GM12878 (cell line): ENCODE measurements around the gene NTN1. TPM values are rescaled to one million over a fixed set of nuclear protein-coding genes. Genes with fewer than 3 reads are reported as not detected.

Experiments used
- ATAC-seq: fragments of 200-7000 bp; cut with Tn5 transposase; 3 replicates; pipeline ENCODE4 v1.9.1; 2020; ENCODE audit warnings: mild to moderate bottlenecking, moderate library complexity
- BruUV-seq: library from RNA; stranded (reverse); fragments of 400-500 nt; replicated peaks from 2 replicates; lab custom pipeline; 2021; lab: Mats Ljungman, UMichigan
- CTCF ChIA-PET: fragments of 300-600 bp; sonication (Branson Sonifier 250); formaldehyde crosslinking; extraction: SDS; loops from one replicate; lab custom pipeline; 2021; ENCODE audit warnings: inconsistent platforms; lab: Yijun Ruan, JAX
- POLR2A ChIA-PET: fragments of 350-600 bp; formaldehyde crosslinking; extraction: SDS; loops from one replicate; lab custom pipeline; 2021; ENCODE audit warnings: inconsistent platforms; lab: Charles Lee
- RAD21 ChIA-PET: fragments of 300-600 bp; sonication (Branson Sonifier 250); formaldehyde crosslinking; loops from one replicate; lab custom pipeline; 2023; ENCODE audit warnings: antibody characterized with exemption; ENCODE audit not compliant: unreplicated experiment; lab: Charles Lee
- SMC1A ChIA-PET: fragments of 300-600 bp; sonication (Branson Sonifier 250); formaldehyde crosslinking; loops from one replicate; lab custom pipeline; 2023; ENCODE audit not compliant: unreplicated experiment, uncharacterized antibody; lab: Charles Lee
- DNase-seq: peaks from one replicate; pipeline ENCODE4 v3.0.0-alpha.2; 2011; ENCODE audit warnings: low read depth, low spot score
- FAIRE-seq: peaks from 3 replicates; lab custom pipeline; 2011; peaks lifted over from hg19 to GRCh38; lab: Jason Lieb, UNC
- H2AFZ ChIP-seq: 2 replicates; pipeline ENCODE4 v1.6.0; 2011; ENCODE audit warnings: low read depth, low read length, control low read depth; ENCODE audit not compliant: control insufficient read depth
- H3K27ac ChIP-seq: 2 replicates; pipeline ENCODE4 v1.5.1; 2011; ENCODE audit warnings: control low read depth; ENCODE audit not compliant: control insufficient read depth, insufficient read depth
- H3K27me3 ChIP-seq, 2 experiments: replicated peaks in 1 of 2; 2 replicates each; pipeline versions ENCODE4 v1.6.0 to v1.6.1; 2011; ENCODE audit warnings: low read length in 1 of 2; ENCODE audit not compliant: control insufficient read depth in 2 of 2, insufficient read depth in 2 of 2
- H3K36me3 ChIP-seq, 2 experiments: 2 replicates each; pipeline ENCODE4 v1.5.1; 2011; ENCODE audit warnings: low read length in 1 of 2; ENCODE audit not compliant: control insufficient read depth in 2 of 2, insufficient read depth in 2 of 2
- H3K4me1 ChIP-seq: 2 replicates; pipeline ENCODE4 v1.6.1; 2011; ENCODE audit warnings: mild to moderate bottlenecking, low read length, moderate library complexity, mixed read lengths; ENCODE audit not compliant: control insufficient read depth, insufficient read depth
- H3K4me2 ChIP-seq: 2 replicates; pipeline ENCODE4 v1.6.0; 2011; ENCODE audit warnings: control low read depth; ENCODE audit not compliant: control insufficient read depth, insufficient read depth
- H3K4me3 ChIP-seq: fragments of 200-600 bp; sonication (generic); 2 replicates; pipeline ENCODE4 v1.5.1; 2016
- H3K79me2 ChIP-seq: 2 replicates; pipeline ENCODE4 v1.6.0; 2011; ENCODE audit warnings: low read length; ENCODE audit not compliant: control insufficient read depth, insufficient read depth
- H3K9ac ChIP-seq: 2 replicates; pipeline ENCODE4 v1.8.0; 2011; ENCODE audit warnings: low read length, control low read depth, mixed read lengths; ENCODE audit not compliant: control insufficient read depth, insufficient read depth
- H3K9me3 ChIP-seq: replicated peaks from 3 replicates; pipeline ENCODE4 v1.5.1; 2011; ENCODE audit warnings: mild to moderate bottlenecking, low read length; ENCODE audit not compliant: control insufficient read depth, insufficient read depth
- H4K20me1 ChIP-seq: 2 replicates; pipeline ENCODE4 v1.6.0; 2011; ENCODE audit not compliant: control insufficient read depth, insufficient read depth
- BCL11A ChIP-seq: IDR thresholded peaks from 2 replicates; pipeline ENCODE4 v1.6.1; 2011; ENCODE audit warnings: low read depth, low read length
- CHD1 ChIP-seq: IDR thresholded peaks from 2 replicates; pipeline ENCODE4 v1.6.1; 2012; ENCODE audit warnings: low read depth, low read length, improper control_type of control experiment
- EZH2 ChIP-seq: IDR thresholded peaks from 2 replicates; pipeline ENCODE4 v1.6.1; 2012; ENCODE audit warnings: low read depth, mild to moderate bottlenecking, control low read depth, inconsistent platforms, low read length, borderline replicate concordance; ENCODE audit not compliant: control insufficient read depth
- GATAD2B ChIP-seq: fragments of 450-650 bp; conservative IDR thresholded peaks from 2 replicates; pipeline ENCODE4 v1.6.1; 2017; ENCODE audit warnings: low read depth, mild to moderate bottlenecking, moderate library complexity
- IKZF2 ChIP-seq, 2 experiments: fragments of 450-650 bp; IDR thresholded peaks; 2 replicates each; pipeline ENCODE4 v1.6.1; 2017; ENCODE audit warnings: mild to moderate bottlenecking in 2 of 2, moderate library complexity in 2 of 2
- KDM1A ChIP-seq: fragments of 200-600 bp; sonication (generic); IDR thresholded peaks from 2 replicates; pipeline ENCODE4 v1.6.1; 2016; ENCODE audit warnings: borderline replicate concordance
- MTA3 ChIP-seq: IDR thresholded peaks from 2 replicates; pipeline ENCODE4 v1.6.1; 2012; ENCODE audit warnings: low read length, inconsistent platforms, borderline replicate concordance
- MYC ChIP-seq: IDR thresholded peaks from 2 replicates; pipeline ENCODE4 v1.6.1; 2011; ENCODE audit warnings: mild to moderate bottlenecking, low read length, moderate library complexity, inconsistent platforms; ENCODE audit not compliant: insufficient read depth, insufficient replicate concordance, insufficient read length, severe bottlenecking
- NKRF ChIP-seq: fragments of 450-650 bp; conservative IDR thresholded peaks from 2 replicates; pipeline ENCODE4 v1.6.1; 2017; ENCODE audit warnings: mild to moderate bottlenecking, moderate library complexity
- NR2C2 ChIP-seq: IDR thresholded peaks from 2 replicates; pipeline ENCODE4 v1.6.1; 2011; ENCODE audit warnings: borderline replicate concordance, low read depth; ENCODE audit not compliant: control insufficient read depth, insufficient read length
- SP1 ChIP-seq: IDR thresholded peaks from one replicate; pipeline ENCODE4 v1.6.1; 2011; ENCODE audit warnings: low read depth, low read length
- SRF ChIP-seq, 2 experiments: IDR thresholded peaks; 2 replicates each; pipeline ENCODE4 v1.6.1; 2011; ENCODE audit warnings: low read depth in 2 of 2, low read length in 2 of 2, mild to moderate bottlenecking in 1 of 2, moderate library complexity in 1 of 2
- TARDBP ChIP-seq: IDR thresholded peaks from 2 replicates; pipeline ENCODE4 v1.6.1; 2016; ENCODE audit warnings: borderline replicate concordance
- YBX1 ChIP-seq: fragments of 450-650 bp; IDR thresholded peaks from 2 replicates; pipeline ENCODE4 v1.6.1; 2016; ENCODE audit warnings: antibody characterized with exemption
- WGBS: methylation state at CpG from one replicate; pipeline ENCODE4 v1.1.6; 2016; ENCODE audit warnings: low lambda C conversion rate; ENCODE audit not compliant: insufficient replicate concordance, insufficient coverage; ENCODE audit errors: missing lambda C conversion rate; 5-methylcytosine and 5-hydroxymethylcytosine counted together
- in situ Hi-C: fragments of 300-500 bp; cut with MboI; formaldehyde crosslinking; loops from 9 replicates; pipeline ENCODE4 v1.14.3; 2018; ENCODE audit warnings: mixed read lengths
- intact Hi-C: fragments of 100-400 bp; cut with micrococcal nuclease; formaldehyde crosslinking; loops from one replicate; pipeline ENCODE4 v1.14.2; 2022; ENCODE audit not compliant: unreplicated experiment
- polyA plus RNA-seq, 11 experiments: library from polyadenylated mRNA; depleted of rRNA in 4 of 11; unstranded in 6 of 11; stranded (reverse) in 5 of 11; fragments of >200 nt; fragmentation: Nextera tagmentation in 4 of 11; fragmentation: Illumina TruSeq in 1 of 11; extraction: Ambion mirVana in 4 of 11; extraction: Trizol in 1 of 11; gene quantifications; 1 replicate in 1 of 11; 2 replicates in 10 of 11; pipeline versions ENCODE4 v1.2.1 to v1.2.3, GENCODE V29; 2011 to 2016; ENCODE audit warnings: inconsistent platforms in 2 of 11, missing spikeins in 2 of 11, low read depth in 1 of 11
- total RNA-seq, 4 experiments: library from RNA; depleted of rRNA in 3 of 4; stranded (reverse); fragments of >200 nt in 3 of 4; fragmentation: Illumina TruSeq in 1 of 4; extraction: Trizol in 1 of 4; gene quantifications; 2 replicates each; pipeline versions ENCODE4 v1.2.1 to v1.2.3, GENCODE V29; 2013 to 2021
- TF ChIP-seq, protein P1 (sequence below): fragments of 450-650 bp; IDR thresholded peaks from 2 replicates; pipeline ENCODE4 v1.6.1; 2018; ENCODE audit warnings: borderline replicate concordance, mild to moderate bottlenecking; ENCODE audit not compliant: partially characterized antibody
- TF ChIP-seq, protein P2 (sequence below), 3 experiments: IDR thresholded peaks in 2 of 3; conservative IDR thresholded peaks in 1 of 3; 2 replicates each; pipeline ENCODE4 v1.5.1; 2011; ENCODE audit warnings: low read depth in 3 of 3, low read length in 3 of 3, mild to moderate bottlenecking in 3 of 3, control low read depth in 2 of 3, moderate library complexity in 2 of 3, inconsistent platforms in 1 of 3, mixed read lengths in 1 of 3; ENCODE audit not compliant: control insufficient read depth in 2 of 3, insufficient read depth in 1 of 3; ENCODE audit errors: extremely low read depth in 1 of 3

NTN1 gene
- total and polyA plus RNA-seq, 10 of the 15 experiments (the other 5 are each of a cell fraction or from before 2014, with no cell fraction given), result 0.02 to 0.89 (median 0.35) TPM

DNA sequence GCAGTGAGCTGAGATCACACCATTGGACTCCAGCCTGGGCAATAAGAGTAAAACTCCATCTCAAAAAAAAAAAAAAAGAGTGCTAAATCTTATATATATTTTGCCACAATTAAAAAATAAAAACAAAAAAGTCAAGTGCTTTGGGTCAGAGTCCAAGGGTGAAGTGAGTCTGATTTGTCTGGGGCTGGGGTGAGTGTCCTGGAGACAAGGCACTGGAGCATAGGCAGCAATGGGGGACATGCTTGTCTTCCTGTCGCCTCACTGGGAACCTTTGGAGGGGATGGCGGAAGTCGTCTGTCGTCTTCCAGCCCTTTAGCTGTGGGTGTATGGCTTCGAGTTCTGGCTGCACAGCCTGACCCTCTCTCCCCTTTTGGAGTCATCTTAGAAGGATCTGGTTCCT is 167.1 kb downstream of the NTN1 start:
- no peaks in the 10 kb centered on the region for H3K9me3 ChIP-seq
- RAD21 ChIA-PET, result no interaction called here
- DNase-seq (no peak), FAIRE-seq (no peak), ATAC-seq (no peak)
- no peak overlapping the region for H3K4me3 ChIP-seq
- CTCF ChIA-PET, result no interaction called here
- POLR2A ChIA-PET, result interaction anchor here (0.7 kb wide), 1 partner anchor 57 kb away, joined by 4 read pairs; no protein-coding TSS in a partner anchor
- no peak overlapping the region for H3K27ac ChIP-seq
- no peaks in the 10 kb centered on the region for H3K4me1 ChIP-seq
- H3K4me2 ChIP-seq, result no peak overlapping the region
- no TSS peak for BruUV-seq
- H3K27me3 ChIP-seq, result 0 out of 4 replicates have a peak, but pooled peaks cover 0 to 2% of the 10 kb centered on the region in 2 experiments
- no peak overlapping the region for H3K9ac ChIP-seq
- WGBS, result 48% methylated on average over 5 of the region's 5 CpGs
- intact Hi-C loops, result no loop called here
- H2AFZ ChIP-seq, result no peak overlapping the region
- SMC1A ChIA-PET, result interaction anchor here (2.0 kb wide), 1 partner anchor 11 kb away, joined by 5 read pairs; no protein-coding TSS in a partner anchor
- no peaks in the 10 kb centered on the region for H3K79me2 ChIP-seq
- in situ Hi-C loops, result no loop called here
- H3K36me3 ChIP-seq, result no peaks in the 10 kb centered on the region
- H4K20me1 ChIP-seq, result no peaks in the 10 kb centered on the region
- no peak for TF ChIP-seq IKZF2 (IDR thresholded peaks at IDR 0.05)
- TF ChIP-seq TARDBP, result no peak
- no peak for TF ChIP-seq BCL11A
- TF ChIP-seq GATAD2B, result no peak
- TF ChIP-seq MTA3, result no peak
- TF ChIP-seq SP1, result no peak
- TF ChIP-seq, protein P1, sequence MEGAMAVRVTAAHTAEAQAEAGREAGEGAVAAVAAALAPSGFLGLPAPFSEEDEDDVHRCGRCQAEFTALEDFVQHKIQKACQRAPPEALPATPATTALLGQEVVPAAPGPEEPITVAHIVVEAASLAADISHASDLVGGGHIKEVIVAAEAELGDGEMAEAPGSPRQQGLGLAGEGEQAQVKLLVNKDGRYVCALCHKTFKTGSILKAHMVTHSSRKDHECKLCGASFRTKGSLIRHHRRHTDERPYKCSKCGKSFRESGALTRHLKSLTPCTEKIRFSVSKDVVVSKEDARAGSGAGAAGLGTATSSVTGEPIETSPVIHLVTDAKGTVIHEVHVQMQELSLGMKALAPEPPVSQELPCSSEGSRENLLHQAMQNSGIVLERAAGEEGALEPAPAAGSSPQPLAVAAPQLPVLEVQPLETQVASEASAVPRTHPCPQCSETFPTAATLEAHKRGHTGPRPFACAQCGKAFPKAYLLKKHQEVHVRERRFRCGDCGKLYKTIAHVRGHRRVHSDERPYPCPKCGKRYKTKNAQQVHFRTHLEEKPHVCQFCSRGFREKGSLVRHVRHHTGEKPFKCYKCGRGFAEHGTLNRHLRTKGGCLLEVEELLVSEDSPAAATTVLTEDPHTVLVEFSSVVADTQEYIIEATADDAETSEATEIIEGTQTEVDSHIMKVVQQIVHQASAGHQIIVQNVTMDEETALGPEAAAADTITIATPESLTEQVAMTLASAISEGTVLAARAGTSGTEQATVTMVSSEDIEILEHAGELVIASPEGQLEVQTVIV, result no peak
- TF ChIP-seq, protein P2, sequence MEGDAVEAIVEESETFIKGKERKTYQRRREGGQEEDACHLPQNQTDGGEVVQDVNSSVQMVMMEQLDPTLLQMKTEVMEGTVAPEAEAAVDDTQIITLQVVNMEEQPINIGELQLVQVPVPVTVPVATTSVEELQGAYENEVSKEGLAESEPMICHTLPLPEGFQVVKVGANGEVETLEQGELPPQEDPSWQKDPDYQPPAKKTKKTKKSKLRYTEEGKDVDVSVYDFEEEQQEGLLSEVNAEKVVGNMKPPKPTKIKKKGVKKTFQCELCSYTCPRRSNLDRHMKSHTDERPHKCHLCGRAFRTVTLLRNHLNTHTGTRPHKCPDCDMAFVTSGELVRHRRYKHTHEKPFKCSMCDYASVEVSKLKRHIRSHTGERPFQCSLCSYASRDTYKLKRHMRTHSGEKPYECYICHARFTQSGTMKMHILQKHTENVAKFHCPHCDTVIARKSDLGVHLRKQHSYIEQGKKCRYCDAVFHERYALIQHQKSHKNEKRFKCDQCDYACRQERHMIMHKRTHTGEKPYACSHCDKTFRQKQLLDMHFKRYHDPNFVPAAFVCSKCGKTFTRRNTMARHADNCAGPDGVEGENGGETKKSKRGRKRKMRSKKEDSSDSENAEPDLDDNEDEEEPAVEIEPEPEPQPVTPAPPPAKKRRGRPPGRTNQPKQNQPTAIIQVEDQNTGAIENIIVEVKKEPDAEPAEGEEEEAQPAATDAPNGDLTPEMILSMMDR (IDR thresholded peaks at IDR 0.05 in 2 of 3, conservative IDR thresholded peaks at IDR 0.05 in 1 of 3; ENCODE audit: control insufficient read depth in 2 of 3, extremely low read depth in 1 of 3, insufficient read depth in 1 of 3, low read depth in 3 of 3, low read length in 3 of 3), result no peak
- no peak for TF ChIP-seq YBX1
- no peak for TF ChIP-seq MYC
- no peak for TF ChIP-seq NR2C2
- no peak for TF ChIP-seq SRF (IDR thresholded peaks at IDR 0.05; ENCODE audit: low read depth in 2 of 2, low read length in 2 of 2)
- TF ChIP-seq KDM1A, result no peak
- TF ChIP-seq EZH2, result no peak
- TF ChIP-seq CHD1, result no peak
- no peak for TF ChIP-seq NKRF
